ENCODE results near the gene CYP21A2.
"Not testable (repeated sequence)": the region's sequence is repeated elsewhere in the genome, so short reads cannot be mapped to it uniquely, and the experiment has no call there.

DNA sequence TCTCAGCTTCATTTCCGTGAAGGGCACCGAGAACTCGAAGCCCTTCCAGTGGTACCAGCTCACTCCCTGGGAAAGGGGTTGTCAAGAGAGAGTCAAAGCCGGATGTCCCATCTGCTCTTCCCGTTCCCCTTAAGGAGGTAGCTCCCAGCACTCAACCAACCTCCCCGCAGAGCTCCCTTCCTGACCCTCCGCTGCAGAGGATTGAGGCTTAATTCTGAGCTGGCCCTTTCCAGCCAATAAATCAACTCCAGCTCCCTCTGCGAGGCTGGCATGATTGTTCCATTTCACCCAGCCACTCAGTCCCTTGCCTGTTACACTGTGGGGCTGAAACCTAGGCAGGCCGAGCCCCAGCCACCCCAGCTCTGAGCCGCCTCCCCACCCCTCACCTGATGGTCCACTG, 3.2 kb downstream of the CYP21A2 start:
- TF ChIP-seq POLR2A (IDR thresholded peaks at IDR 0.05; ENCODE audit: low read length); GATA1 (IDR thresholded peaks at IDR 0.05; ENCODE audit: low read depth, low read length): not testable (repeated sequence)
